Measurements from ENCODE around the gene FAM181A.

GRCh38 chr14:93916498-93916897 lies 10.6 kb upstream of the FAM181A start:
- TF ChIP-seq CTCF (IDR thresholded peaks at IDR 0.05) (no peak), POLR2AphosphoS5 (IDR thresholded peaks at IDR 0.05) (peak in 1 of 3 donors; percentile 44), POLR2A (IDR thresholded peaks at IDR 0.05) (no peak), EP300 (IDR thresholded peaks at IDR 0.05) (no peak)

Measured in stomach (tissue), 4 donors.